Neural cell (in vitro differentiated cells): ENCODE results near the gene SECTM1.

ENCODE experiments used
- EP300 ChIP-seq: fragments of 450-650 bp; conservative IDR thresholded peaks from 2 replicates; pipeline ENCODE4 v1.6.1; 2014; ENCODE audit warnings: antibody characterized with exemption, mild to moderate bottlenecking, moderate library complexity; ENCODE audit not compliant: poor library complexity, severe bottlenecking
- EZH2 ChIP-seq: fragments of 200-600, 300-800 bp; shearing (Covaris generic), sonication (generic); IDR thresholded peaks from 2 replicates; pipeline ENCODE4 v1.6.1; 2014; ENCODE audit warnings: antibody characterized with exemption, low read length, borderline replicate concordance, mild to moderate bottlenecking; ENCODE audit not compliant: insufficient read depth, poor library complexity, severe bottlenecking
- MXI1 ChIP-seq: fragments of 450-650 bp; conservative IDR thresholded peaks from 2 replicates; pipeline ENCODE4 v1.6.1; 2014; ENCODE audit warnings: antibody characterized with exemption, mild to moderate bottlenecking; ENCODE audit not compliant: poor library complexity, severe bottlenecking
- POLR2AphosphoS5 ChIP-seq: IDR thresholded peaks from 2 replicates; pipeline ENCODE4 v1.6.1; 2012
- RAD21 ChIP-seq: fragments of 450-650 bp; conservative IDR thresholded peaks from 2 replicates; pipeline ENCODE4 v1.6.1; 2014; ENCODE audit warnings: antibody characterized with exemption, mild to moderate bottlenecking, moderate library complexity
- TAF1 ChIP-seq: IDR thresholded peaks from 2 replicates; pipeline ENCODE4 v1.6.1; 2012; ENCODE audit warnings: low read depth
- TF ChIP-seq, protein P1 (sequence below): fragments of 450-650 bp; IDR thresholded peaks from 2 replicates; pipeline ENCODE4 v1.5.1; 2014; ENCODE audit warnings: antibody characterized with exemption, mild to moderate bottlenecking, moderate library complexity; ENCODE audit not compliant: poor library complexity, severe bottlenecking
- TF ChIP-seq, protein P2 (sequence below): IDR thresholded peaks from 2 replicates; pipeline ENCODE4 v1.6.1; 2012; ENCODE audit warnings: borderline replicate concordance

DNA sequence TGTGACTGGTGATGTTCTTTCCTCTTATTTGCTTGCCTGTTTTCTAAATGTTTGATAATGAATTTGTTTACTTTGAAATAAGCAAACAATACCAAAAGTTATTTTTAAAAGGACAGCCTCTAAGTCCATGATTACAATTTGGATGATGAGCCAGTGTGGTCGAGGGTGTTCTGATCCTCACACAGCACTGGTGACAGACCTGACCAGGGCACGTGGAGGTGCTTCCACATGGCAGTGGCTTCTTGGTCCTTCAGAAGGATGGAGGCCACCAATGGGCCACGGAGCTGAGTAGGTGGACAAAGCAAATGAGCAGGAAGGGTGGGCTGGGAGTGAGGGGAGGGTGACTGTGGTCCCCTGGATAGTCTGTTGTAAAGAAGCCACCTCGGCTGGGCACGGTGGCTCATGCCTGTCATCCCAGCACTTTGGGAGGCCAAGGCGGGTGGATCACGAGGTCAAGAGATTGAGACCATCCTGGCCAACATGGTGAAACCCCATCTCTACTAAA is 21.3 kb upstream of the SECTM1 start:
- TF ChIP-seq, protein P1, sequence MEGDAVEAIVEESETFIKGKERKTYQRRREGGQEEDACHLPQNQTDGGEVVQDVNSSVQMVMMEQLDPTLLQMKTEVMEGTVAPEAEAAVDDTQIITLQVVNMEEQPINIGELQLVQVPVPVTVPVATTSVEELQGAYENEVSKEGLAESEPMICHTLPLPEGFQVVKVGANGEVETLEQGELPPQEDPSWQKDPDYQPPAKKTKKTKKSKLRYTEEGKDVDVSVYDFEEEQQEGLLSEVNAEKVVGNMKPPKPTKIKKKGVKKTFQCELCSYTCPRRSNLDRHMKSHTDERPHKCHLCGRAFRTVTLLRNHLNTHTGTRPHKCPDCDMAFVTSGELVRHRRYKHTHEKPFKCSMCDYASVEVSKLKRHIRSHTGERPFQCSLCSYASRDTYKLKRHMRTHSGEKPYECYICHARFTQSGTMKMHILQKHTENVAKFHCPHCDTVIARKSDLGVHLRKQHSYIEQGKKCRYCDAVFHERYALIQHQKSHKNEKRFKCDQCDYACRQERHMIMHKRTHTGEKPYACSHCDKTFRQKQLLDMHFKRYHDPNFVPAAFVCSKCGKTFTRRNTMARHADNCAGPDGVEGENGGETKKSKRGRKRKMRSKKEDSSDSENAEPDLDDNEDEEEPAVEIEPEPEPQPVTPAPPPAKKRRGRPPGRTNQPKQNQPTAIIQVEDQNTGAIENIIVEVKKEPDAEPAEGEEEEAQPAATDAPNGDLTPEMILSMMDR: no peak
- no peak for TF ChIP-seq EZH2
- no peak for TF ChIP-seq TAF1
- TF ChIP-seq, protein P2, sequence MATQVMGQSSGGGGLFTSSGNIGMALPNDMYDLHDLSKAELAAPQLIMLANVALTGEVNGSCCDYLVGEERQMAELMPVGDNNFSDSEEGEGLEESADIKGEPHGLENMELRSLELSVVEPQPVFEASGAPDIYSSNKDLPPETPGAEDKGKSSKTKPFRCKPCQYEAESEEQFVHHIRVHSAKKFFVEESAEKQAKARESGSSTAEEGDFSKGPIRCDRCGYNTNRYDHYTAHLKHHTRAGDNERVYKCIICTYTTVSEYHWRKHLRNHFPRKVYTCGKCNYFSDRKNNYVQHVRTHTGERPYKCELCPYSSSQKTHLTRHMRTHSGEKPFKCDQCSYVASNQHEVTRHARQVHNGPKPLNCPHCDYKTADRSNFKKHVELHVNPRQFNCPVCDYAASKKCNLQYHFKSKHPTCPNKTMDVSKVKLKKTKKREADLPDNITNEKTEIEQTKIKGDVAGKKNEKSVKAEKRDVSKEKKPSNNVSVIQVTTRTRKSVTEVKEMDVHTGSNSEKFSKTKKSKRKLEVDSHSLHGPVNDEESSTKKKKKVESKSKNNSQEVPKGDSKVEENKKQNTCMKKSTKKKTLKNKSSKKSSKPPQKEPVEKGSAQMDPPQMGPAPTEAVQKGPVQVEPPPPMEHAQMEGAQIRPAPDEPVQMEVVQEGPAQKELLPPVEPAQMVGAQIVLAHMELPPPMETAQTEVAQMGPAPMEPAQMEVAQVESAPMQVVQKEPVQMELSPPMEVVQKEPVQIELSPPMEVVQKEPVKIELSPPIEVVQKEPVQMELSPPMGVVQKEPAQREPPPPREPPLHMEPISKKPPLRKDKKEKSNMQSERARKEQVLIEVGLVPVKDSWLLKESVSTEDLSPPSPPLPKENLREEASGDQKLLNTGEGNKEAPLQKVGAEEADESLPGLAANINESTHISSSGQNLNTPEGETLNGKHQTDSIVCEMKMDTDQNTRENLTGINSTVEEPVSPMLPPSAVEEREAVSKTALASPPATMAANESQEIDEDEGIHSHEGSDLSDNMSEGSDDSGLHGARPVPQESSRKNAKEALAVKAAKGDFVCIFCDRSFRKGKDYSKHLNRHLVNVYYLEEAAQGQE: no peak
- TF ChIP-seq POLR2AphosphoS5: no peak
- no peak for TF ChIP-seq EP300
- no peak for TF ChIP-seq RAD21
- TF ChIP-seq MXI1: no peak
